GM18526 (cell line): ENCODE results near the gene CENPT.
A peak's percentile ranks its signal among the peaks of the same experiment; 100 is the strongest.

Experiments
- POLR2A ChIP-seq: IDR thresholded peaks from 3 replicates; pipeline ENCODE4 v1.6.1; 2011; ENCODE audit not compliant: insufficient read length; ENCODE audit errors: extremely low read depth

The CENPT gene

DNA sequence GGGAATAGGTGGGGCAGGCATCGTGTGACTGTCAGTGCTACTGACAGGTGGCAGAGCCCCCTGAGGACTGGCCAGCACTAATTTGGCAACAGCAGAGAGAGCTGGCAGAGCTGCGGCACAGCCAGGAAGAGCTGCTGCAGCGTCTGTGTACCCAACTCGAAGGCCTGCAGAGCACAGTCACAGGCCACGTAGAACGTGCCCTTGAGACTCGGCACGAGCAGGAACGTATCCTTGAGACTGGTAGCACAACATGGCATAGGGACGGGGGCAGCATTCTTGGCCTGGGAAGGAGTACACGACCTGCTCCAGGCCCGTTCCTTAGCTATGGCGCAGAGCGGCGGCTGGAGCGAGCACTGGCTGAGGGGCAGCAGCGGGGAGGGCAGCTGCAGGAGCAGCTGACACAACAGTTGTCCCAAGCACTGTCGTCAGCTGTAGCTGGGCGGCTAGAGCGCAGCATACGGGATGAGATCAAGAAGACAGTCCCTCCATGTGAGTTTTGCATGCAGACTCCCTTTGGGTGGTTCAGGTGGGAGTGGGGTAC, 34.2 kb upstream of the CENPT start:
- no peak for TF ChIP-seq POLR2A

DNA sequence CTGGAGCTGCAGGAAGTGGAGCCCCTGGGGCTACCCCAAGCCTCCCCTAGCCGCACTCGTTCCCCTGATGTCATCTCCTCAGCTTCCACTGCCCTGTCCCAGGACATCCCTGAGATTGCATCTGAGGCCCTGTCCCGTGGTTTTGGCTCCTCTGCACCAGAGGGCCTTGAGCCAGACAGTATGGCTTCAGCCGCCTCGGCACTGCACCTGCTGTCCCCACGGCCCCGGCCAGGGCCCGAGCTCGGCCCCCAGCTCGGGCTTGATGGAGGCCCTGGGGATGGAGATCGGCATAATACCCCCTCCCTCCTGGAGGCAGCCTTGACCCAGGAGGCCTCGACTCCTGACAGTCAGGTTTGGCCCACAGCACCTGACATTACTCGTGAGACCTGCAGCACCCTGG, 33.1 kb upstream of the CENPT start:
- TF ChIP-seq POLR2A: no peak

DNA sequence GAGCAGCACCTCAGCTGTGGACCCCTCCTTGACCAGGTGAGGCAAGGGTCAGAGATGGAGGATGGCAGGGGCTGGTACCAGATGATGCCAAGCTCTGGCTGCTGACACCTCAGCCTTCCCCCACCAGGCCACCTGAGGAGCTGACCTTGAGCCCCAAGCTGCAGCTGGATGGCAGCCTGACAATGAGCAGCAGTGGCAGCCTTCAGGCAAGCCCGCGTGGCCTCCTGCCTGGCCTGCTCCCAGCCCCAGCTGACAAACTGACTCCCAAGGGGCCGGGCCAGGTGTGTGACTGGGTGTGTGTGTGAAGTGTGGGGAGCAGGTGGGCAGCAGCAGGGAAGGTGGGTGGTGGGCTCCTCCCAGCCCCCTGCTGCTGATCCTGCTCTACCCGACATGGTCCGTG, 32.4 kb upstream of the CENPT start:
- TF ChIP-seq POLR2A: no peak

DNA sequence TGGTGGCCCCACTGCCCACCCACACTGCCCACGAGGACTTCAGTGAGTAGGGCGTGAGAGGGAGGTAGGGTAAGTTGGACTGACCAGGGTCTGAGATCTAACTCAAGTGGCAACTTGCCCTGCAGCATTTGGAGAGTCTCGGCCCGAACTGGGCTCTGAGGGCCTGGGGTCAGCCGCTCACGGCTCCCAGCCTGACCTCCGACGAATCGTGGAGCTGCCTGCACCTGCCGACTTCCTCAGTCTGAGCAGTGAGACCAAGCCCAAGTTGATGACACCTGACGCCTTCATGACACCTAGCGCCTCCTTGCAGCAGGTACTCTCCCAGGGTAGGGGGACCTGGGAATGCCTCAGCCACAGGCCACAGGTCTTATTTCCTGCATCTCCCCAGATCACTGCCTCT, 32.0 kb upstream of the CENPT start:
- no peak for TF ChIP-seq POLR2A

DNA sequence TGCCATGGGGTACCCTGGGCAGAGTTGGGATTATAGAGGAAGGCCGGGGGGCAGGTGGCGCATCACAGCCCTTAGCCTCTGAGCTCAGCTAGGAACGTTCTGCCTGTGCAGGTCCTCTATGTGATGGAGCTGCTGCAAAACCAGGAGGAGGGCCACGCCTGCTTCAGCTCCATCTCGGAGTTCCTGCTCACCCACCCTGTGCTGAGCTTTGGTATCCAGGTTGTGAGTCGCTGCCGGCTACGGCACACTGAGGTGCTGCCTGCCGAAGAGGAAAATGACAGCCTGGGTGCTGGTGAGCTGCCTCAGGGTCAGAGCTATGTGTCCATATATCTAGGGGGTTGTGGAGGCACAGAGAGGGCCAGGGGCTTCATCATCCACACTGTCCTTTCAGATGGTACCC, 31.4 kb upstream of the CENPT start:
- no peak for TF ChIP-seq POLR2A

DNA sequence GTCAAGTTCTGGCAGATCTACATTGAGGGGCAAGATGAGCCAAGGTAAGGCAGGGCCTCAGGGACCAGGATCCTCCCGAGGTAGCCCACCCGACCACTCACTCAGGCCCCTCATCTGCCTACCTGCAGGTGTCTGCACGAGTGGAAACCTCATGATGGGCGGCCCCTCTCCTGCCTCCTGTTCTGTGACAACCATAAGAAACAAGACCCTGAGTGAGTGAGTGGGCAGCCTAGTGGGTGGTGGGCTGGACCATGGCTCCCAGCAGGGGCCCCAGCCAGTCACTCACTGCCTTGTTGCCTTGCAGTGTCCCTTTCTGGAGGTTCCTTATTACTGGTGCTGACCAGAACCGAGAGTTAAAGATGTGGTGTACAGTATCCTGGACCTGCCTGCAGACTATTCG, 30.7 kb upstream of the CENPT start:
- no peak for TF ChIP-seq POLR2A

DNA sequence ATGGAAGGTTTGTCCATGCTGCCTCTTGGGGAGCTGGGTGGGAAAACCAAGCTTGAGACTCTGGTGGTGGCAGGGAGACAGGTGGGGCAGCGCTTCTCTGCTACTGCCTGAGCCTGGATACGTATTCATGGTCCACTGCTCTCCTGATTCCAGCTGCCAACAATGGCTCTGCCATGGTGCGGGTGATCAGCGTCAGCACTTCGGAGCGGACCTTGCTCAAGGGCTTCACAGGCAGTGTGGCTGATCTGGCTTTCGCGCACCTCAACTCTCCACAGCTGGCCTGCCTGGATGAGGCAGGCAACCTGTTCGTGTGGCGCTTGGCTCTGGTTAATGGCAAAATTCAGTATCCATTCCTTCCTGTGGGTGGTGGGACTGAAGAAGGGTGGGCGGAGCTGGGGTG, 29.6 kb upstream of the CENPT start:
- TF ChIP-seq POLR2A: no peak

DNA sequence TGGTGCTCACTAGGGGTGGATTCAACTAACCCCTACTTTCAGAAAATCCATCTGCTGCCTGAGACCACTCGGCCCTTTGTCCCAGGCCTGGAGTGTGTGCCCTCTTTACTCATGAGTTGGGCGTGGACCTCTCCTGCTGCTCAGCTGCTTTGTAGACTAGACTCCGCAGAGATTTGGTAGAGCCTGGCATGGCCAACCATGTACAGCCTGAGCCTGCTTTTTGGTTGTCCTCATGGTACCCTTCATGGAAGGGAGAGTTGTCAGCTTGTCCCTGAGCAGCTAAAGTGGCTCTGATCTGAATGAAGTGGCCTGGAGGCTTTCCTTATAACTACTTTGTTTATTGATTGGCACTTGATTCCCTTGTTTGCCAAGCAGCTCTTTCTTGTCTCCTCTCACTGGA, 26.9 kb upstream of the CENPT start:
- no peak for TF ChIP-seq POLR2A

DNA sequence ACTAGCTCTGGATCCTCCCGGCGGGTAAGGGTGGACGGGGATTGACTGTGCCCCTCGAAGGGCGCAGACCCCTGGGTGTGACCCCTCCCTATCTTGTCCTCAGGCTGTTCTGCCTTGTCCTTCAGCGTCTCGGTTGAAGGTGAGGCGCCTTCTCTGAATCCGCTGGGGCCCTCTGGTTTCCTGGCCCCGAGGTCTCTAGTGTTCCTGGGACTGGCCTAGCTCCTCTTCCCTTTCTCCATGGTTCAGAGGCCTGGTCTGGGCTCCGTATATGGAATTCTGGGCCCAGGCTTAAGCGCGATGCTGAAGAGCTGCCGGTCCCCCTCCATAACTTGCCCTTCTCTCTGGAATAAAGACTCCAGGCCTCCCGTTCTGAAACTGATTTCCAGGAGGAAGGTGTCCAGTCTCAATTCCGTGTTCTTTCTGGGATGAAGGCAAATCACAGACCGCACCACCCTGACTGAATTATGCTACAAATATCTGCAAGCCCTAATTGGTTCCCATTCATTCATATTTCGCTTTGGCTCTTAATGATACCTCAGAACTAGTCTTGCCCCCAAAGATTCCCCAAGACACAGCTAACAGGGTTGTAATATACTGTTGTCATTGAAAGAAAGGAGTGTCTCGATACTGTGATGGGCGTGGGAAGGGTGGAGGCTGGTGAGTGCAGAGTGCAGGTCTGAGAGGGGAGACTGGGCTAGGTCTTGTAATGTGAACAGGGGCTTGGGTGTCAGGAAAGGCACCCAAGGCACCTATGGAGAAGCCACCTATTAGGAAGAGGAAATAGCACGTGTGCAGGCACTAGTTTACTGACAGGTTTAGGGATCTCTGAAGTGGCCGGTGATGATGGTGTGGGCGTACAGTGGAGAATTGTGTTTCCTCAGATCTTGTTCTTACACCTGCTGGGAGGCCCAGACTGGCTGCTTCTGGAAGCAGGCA, 26.2 kb upstream of the CENPT start:
- no peak for TF ChIP-seq POLR2A

DNA sequence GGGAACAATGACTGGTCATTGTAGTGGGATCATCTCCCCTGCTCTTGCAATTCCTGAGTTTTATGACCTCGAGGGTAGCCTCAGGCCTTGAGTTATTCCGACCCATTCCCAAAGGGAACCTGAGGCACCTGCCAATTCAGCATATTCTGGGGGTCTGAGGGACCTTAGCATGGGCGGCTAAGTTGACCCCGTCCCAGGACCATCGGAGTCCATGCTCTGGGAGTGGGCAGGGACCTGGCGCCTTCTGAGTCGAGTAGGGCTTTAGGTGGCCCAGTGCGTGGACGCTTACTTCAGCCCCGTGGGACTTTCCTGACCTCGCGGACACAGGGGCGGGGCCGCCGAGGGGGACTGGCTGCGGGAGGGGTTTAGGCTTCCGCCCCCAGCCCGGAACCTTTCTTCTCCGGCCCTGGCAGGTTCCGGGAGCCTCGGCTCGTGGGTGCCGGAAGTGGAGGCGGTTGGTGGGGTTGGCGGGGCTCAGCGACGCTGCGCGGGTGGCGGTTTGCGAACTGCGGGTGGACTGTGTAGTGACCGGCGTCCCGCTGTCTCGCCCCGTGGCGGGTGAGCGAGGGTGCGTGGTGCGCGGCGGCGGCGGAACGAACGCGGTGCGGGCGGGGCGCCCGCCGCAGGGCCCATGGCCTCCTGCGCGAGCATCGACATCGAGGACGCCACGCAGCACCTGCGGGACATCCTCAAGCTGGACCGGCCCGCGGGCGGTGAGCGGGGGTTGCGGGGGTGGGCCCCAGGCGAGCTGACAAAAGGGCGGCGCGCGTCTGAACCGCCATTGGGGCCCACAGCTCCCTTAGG, 25.3 kb upstream of the CENPT start, which contains the start of gene EDC4:
EDC4 (plus strand) TSS at position 422 of the 804 bp plus-strand sequence; CDS start at position 632, 210 bp downstream.
- peak; percentile 79 for TF ChIP-seq POLR2A

DNA sequence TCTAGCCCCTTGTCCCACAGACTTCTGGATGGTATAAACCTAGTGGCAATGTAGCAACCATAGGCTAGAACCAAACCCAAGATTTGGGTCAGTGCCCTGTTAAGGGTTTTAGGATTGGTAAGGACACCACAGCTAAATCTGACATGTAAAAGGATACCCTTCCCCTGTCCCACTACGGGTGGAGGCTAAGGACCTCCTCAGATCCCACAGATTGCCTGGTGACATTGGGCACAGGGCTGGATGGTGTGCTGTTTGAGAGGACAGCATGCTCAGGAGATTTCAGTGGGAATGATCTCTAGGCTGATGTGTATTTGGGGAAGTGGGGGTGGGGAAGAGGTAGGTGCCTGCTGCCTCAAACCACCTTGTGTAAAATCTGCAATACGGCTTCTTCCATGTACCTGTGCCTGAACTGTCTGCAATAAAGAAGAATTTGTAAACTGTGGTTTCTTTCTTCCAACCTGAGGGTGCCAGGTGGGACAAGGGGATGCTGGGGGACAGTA, 24.7 kb upstream of the CENPT start:
- no peak for TF ChIP-seq POLR2A

DNA sequence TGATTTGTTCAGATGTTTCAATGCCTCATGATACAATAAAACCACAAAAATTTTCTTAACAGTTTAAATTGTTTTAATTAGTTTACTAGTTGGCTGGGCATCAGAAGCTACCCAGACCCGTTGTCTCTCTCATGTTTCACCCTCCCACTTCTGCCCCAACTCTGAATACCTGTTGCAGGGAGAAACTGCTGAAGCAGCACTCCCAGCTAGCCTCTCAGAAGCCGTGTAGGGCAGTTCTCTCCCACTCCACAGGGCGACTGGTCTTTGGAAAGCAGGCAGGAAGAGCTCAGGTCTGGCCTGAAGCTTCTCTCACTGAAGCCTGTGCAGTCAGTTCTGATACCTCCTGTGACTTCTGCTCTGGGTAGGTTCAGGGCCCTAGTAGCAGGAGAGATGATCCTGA, 23.8 kb upstream of the CENPT start:
- TF ChIP-seq POLR2A: no peak

DNA sequence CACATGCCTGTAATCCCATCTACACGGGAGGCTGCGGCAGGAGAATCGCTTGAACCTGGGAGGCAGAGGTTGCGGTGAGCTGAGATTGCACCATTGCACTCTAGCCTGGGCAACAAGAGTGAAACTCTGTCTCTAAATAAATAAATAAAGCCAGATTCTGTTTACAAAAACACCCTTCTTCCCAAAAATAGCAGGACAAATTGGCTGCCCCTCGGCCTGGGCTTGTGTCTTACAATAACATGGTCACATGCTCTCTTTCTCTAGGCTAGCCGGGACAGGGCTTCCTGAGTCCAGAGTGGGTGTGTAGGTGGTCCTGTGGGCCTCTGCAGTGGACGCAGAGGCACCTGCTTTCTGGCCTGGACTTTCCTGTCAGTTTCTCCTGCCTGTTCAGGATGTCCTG, 22.2 kb upstream of the CENPT start:
- TF ChIP-seq POLR2A: no peak

DNA sequence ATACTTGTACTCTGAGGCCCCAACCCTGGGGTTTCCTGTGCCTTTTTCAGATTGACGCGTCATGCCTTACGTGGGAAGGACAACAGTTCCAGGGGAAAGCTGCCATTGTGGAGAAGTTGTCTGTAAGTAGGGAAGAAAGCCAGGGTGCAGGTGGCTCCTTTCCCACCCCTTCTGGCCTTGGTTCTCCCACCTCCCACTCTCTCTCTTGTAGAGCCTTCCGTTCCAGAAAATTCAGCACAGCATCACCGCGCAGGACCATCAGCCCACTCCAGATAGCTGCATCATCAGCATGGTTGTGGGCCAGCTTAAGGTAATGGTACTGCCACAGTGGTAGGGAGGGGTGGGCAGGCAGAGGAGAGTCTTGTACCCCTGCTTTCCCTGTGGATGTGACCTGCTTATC, 20.8 kb upstream of the CENPT start:
- no peak for TF ChIP-seq POLR2A

DNA sequence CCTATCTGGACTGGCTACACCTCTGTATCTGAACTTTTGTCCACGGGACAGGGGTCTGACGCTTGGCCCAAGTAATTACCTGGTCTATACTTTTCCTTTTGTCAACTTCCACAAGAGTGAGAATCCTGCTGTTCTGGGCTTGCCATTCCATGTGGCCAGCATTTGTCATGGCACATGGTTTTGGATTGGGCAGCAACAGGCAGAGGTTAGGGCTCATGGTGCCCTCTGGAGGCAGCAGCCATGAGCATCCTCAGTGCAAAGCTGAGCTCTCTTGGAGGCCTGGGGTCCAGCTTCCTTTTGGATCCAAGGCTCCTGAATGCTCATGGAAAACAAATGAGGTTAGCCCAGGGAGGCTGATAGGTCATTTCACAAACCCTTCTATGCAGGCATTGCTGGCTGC, 17.8 kb upstream of the CENPT start:
- TF ChIP-seq POLR2A: no peak

DNA sequence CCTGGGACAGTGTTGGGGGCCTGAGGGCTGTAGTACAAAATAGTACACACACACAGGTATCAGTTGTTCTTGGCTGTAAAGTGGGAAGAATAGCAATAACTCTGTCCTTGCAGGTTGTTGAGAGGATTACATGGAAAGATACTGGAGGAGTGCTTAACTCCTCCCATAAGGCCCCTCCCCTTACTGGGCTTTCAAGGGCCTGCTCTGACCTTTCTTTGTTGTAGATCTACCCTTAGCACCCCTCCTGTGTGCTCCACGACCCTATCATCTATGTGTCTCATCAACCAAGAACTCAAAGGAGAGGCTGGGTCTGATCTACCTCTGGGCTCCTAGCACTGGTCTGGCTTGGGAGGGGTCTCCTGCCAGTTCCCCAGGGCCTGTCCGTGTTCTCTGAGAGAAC, 17.1 kb upstream of the CENPT start:
- no peak for TF ChIP-seq POLR2A
